GM19025 (cell line): ENCODE data around the gene TMEM178B.
"Not testable (repeated sequence)": the region's sequence is repeated elsewhere in the genome, so short reads cannot be mapped to it uniquely, and the experiment has no call there.

Experiments
- ATAC-seq: cut with Tn5 transposase; IDR thresholded peaks from one replicate; pipeline ENCODE4 v1.9.1; 2021; ENCODE audit warnings: mild to moderate bottlenecking, low read depth, moderate library complexity; ENCODE audit not compliant: unreplicated experiment

Gene TMEM178B

GRCh38 chr7:141073641-141074161, at the start of gene TMEM178B:
TSS of gene TMEM178B (plus strand) at chr7:141074064.
- ATAC-seq = no peak

GRCh38 chr7:141024668-141025067, 49.2 kb upstream of the TMEM178B start:
- ATAC-seq = no peak

GRCh38 chr7:141027043-141027442, 46.8 kb upstream of the TMEM178B start:
- no peak for ATAC-seq

GRCh38 chr7:141028767-141029166, 45.1 kb upstream of the TMEM178B start:
- no peak for ATAC-seq

- ATAC-seq = not testable (repeated sequence)
These were observed 41.1 kb upstream of the TMEM178B start for GRCh38 chr7:141032539-141033323.

- not testable (repeated sequence) for ATAC-seq
These were observed 35.8 kb upstream of the TMEM178B start for GRCh38 chr7:141038100-141038499.

- no peak for ATAC-seq
These were observed 34.5 kb upstream of the TMEM178B start for GRCh38 chr7:141039376-141039775.

- no peak for ATAC-seq
These were observed 31.4 kb upstream of the TMEM178B start for GRCh38 chr7:141042222-141043193.

GRCh38 chr7:141043616-141044015, 30.2 kb upstream of the TMEM178B start:
- no peak for ATAC-seq

GRCh38 chr7:141045126-141045841, 28.6 kb upstream of the TMEM178B start:
- no peak for ATAC-seq

GRCh38 chr7:141045842-141046620, 27.8 kb upstream of the TMEM178B start:
- ATAC-seq = no peak

- ATAC-seq = no peak
These were observed 20.2 kb upstream of the TMEM178B start for GRCh38 chr7:141053626-141054025.

GRCh38 chr7:141055146-141055545, 18.7 kb upstream of the TMEM178B start:
- ATAC-seq = no peak

GRCh38 chr7:141057788-141058187, 16.1 kb upstream of the TMEM178B start:
- ATAC-seq = no peak

- ATAC-seq = not testable (repeated sequence)
These were observed 6.0 kb upstream of the TMEM178B start for GRCh38 chr7:141067856-141068255.

GRCh38 chr7:141071260-141071854, 2.5 kb upstream of the TMEM178B start:
- ATAC-seq = no peak

- no peak for ATAC-seq
These were observed 1.9 kb upstream of the TMEM178B start for GRCh38 chr7:141071855-141072547.

GRCh38 chr7:141072548-141073172, 1.2 kb upstream of the TMEM178B start:
- no peak for ATAC-seq
